22Rv1 (cell line): ENCODE data around the gene TMEM163.

ENCODE experiments used
- CTCF ChIP-seq: fragments of 450-650 bp; IDR thresholded peaks from 2 replicates; pipeline ENCODE4 v1.5.1; 2017; ENCODE audit warnings: mild to moderate bottlenecking
- ZFX ChIP-seq: fragments of 450-650 bp; IDR thresholded peaks from 2 replicates; pipeline ENCODE4 v1.6.1; 2017; ENCODE audit warnings: antibody characterized with exemption, borderline replicate concordance

GRCh38 chr2:134479696-134480330, 239.0 kb downstream of the TMEM163 start:
- TF ChIP-seq CTCF (no peak), ZFX (no peak)
